HG02973 (cell line): ENCODE data around the gene AHR.
"Not testable (repeated sequence)": the region's sequence is repeated elsewhere in the genome, so short reads cannot be mapped to it uniquely, and the experiment has no call there.

Source experiments
- ATAC-seq: cut with Tn5 transposase; IDR thresholded peaks from one replicate; pipeline ENCODE4 v1.9.1; 2021; ENCODE audit warnings: moderate library complexity; ENCODE audit not compliant: unreplicated experiment

Gene AHR

DNA sequence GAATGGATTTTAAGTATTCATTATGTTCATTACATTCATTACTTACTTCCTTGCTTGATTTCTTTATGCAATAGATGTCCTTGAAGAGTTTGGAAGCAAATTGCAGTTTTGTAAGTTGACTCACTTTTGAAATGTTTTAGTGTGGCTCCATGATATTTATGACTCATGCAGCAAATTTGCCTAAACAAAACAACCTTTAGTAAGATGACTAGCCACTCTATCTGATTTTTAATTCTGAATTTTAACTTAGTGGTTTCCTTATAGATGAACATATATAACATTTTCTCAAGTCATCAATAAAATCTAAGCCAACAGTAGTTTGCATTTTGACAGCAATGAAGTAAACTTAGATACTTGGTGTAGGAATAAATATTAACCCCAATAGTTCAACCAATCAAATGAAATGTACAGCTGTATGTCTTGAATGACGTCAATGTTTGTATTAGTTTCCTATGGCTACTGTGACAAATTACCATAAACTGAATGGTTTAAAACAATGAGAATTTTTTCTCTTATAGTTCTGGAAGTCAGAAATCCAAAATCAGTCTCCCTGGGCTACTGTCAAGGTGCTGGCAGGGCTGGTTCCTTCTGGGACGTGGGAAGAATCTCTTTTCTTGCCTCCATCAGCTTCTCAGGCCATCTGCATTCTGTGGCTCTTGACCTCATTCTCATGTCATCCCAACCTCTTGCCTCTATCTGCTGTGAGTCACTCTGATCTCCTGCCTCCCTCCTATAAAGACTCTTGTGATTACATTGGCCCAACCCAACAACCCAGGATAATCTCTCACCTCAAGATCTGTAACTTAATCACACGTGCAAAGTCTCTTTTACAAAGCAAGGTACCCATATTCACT lies 73.4 kb downstream of the AHR start:
- ATAC-seq: no peak

DNA sequence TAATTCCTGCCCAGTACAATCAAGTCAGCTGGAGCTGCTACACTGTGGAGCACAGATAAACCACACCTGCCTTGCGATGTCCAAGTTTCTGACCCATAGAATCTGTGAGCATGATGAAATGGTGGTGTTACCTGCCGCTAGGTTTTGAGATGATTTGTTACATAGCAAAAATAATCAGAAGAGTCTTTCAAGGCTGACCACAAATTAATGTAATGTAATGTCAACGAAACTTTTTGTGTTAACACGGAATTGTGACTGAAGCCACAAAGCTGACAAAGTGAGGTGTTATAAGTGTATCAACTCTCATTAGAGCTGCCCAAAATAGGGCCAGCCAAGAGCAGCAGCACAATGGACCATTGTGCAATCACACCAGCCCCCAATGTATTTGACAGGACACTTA lies 75.7 kb downstream of the AHR start:
- no peak for ATAC-seq

DNA sequence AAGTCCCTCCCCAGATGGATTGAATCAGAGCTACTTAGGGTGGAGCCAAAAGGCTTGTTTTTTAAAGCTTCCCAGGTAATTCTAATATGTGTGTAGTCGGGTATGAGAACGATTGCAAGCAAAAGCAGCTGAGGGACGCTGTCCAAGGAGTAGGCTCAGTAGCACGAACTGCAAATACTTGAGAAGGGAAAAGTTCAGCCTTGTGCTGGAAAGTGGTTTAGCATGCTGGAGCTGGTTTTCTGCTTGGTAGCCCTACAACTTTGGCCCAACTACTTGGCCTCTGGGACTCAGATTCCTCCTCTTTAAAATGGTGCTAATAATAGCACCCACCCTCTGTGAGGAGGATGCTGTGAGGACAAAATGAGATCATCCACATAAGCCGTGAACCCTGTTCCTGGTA lies 76.2 kb downstream of the AHR start:
- ATAC-seq: no peak

DNA sequence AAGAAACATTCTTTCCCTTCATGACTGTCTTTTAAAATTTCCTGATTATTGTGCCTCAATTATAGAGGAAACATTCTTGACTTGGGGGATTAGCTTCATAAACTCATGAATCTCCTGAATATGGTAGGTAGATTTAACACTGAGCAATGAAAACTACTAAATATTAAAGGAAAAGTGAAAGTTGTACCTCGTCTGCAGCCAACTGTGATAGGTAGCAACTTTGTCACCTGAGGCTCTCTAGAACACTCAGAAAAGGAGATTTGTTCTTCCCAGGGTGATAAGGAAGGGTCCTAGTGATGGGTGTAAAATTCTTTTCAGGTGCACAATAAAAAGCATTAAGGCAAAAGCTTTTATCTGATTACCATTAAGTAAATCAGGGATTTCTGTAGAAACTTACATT lies 78.1 kb downstream of the AHR start:
- ATAC-seq: no peak

DNA sequence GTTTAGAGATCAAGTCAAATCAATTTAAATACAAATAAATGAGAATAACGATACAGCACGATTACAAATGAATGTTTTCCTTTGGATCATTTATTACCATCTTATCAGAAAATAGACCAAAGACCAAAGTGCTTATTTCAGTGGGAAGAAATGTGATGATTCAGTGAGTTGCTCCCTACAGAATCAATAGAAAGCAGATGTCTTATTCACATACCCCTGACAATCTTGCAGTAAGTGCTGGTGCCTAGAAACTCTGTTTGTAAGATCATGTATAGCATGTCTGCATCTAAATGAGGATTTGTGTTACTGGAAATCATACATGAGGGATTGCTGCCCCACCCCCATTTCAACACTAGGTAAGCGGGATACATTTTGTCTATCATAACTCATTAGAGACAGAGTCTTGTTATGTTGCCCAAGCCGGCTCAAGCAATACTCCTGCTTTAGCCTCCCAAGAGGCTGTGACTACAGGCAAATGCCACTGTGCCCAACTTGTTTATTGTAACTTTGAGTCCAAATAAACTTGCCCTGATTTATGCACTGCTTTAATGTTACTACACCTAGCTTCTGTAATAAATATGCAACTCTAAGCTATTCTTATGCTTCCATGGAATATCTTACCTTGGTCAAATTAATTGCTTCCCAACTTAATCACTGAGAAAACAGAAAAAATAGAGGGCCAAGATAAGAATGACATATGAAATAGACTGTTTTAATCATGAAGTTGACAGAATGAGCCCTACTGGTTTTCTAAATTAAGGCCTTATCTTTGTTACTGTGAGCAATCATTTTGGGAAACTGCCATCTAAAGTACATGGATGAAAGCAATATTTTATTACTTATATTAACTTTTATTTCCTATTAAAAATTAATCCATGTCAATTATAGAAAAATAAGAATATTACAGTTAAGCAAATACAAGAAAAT lies 82.5 kb downstream of the AHR start:
- ATAC-seq: no peak

DNA sequence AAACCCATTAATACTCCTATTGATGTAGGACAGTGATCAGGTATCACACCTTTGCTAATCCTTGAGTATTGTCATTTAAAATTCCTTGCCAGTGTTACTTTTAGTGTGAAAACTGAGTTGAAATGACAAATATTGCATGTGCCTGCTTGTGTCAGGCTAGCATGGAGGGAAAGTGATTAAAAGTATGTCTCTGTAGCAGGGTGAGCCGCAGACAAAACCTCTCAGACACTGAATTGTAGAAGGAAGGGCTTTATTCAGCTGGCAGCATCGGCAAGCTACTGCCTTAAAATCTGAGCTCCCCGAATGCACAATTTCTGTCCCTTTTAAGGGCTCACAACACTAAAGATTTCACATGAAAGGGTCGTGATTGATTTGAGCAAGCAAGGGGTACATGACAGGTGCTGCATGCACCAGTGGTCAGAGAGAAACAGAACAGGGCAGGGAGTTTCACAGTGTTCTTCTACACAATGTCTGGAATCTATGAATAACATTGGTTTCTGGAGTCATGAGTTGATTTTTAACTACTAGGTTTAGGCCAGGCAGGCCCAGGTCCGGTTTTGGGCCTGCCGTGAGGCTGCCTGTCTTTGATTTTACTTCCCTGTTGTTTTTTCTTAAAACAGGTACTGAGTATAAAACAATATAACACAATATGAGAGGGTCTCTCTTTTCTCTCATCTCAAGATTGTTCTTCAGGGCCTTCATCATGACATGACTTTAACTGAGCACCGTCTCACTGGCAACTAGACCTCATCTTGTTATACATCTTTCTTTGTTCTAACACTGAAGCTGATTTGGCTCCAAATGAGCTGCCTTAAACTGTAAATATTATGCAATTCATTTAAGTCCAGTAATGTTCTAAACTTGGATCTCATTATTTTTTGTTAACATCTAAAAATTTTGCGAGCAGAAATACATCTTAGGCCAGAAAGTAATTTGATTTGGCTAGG lies 84.2 kb downstream of the AHR start:
- ATAC-seq: not testable (repeated sequence)

DNA sequence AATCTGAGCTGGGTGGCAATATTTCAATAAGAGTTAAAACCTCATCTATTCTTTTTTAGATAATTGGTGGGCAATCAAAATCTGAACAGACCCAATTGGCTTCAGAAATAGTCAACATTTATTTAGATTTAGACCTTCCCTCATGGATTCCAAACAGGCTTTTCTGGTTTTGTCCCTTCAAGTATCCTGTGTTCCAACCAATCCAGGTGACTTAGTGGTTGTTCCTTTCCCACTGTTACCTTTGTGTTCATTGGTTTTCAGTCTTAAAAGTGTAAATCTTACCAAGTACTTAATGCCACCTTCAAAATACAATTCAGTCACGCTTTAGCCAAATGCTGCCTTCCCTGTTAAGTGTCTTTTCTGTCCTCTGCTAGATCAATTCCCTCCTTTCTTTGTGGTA lies 85.9 kb downstream of the AHR start:
- no peak for ATAC-seq

DNA sequence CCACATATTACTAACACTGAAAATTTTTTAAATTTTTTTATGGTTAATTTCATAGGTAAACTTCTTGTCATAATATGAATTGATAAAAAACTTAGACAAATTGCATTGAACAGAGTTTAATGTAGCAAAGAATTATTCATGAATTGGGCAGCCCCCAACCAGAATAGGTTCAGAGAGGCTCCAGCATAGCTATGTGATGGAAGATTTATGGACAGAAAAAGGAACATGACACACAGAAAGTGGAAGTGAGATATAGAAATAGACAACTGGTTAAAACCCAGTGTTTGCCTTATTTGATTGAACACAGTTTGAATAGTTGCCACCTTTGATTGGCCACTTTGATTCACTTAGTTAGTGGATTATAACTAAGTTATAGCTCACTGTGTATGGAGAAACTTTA lies 87.2 kb downstream of the AHR start:
- no peak for ATAC-seq

DNA sequence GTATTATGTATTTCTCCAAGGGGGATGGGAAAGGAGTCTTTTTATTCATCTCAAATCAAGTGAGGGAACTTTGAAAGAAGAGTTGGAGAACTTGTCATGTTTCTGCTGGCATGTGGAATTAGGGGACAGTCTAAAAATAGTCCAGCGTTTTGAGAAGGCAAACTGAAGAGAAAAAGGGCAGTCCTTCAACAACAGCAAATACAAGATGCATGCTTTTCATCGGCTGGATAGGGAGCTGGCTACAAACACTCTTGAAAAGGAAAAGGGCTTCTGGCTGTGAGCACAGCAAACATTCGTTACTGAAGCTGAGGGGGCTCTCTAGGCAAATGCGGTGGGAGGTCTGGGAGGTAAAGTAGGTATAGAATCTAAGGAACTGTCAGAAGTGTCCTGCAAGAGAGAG lies 91.9 kb downstream of the AHR start:
- ATAC-seq: no peak

DNA sequence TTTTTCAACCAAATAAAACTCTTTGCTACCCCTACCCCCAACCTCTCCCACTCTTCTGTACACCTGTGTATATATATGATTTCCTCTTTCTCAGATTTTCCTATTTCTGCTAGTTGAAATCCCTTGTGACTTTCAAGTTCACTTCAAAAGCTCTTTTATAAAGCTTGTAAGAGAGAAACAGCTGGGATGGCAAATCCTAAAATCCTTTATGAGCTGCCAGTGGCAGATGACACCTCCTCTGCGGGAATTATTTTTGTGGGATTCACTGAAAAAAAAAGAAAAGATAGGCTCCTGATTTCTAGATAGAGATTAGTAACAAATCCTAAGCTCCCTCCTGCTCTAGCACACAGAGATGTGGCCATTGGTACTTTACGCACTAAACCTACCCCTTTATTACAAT lies 92.9 kb downstream of the AHR start:
- no peak for ATAC-seq

DNA sequence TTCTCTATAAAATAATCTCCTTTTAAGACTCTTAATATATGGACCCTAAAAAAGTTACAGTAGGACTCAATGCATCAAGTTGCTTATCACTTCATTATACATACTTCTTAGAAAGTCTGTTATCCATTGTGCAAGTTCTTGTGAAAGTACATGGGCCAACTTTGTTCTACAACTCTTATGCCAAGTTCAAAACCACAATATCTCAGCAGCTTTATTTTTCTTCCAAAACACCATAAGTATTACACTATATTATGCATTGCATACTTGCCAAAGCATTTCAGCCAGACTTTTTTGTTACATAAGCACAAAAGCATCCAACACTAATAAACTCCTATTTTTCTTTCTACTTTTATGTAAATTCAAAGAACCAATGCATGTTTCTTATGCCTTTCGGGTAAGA lies 94.4 kb downstream of the AHR start:
- no peak for ATAC-seq

DNA sequence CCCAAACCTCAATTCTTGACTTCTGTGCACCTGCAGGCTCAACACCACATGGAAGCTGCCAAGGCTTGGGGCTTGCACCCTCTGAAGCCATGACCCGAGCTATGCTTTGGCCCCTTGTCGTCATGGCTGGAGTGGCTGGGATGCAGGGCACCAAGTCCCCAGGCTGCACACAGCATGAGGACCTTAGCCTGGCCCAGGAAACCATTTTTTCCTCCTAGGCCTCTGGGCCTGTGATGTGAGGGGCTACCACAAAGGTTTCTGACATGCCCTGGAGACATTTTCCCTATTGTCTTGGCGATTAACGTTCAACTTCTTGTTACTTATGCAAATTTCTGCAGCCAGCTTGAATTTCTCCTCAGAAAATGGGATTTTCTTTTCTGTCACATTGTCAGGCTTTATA lies 96.1 kb downstream of the AHR start:
- ATAC-seq: not testable (repeated sequence)
